Ishikawa (cell line): Measurements from ENCODE around the gene DDX21.

Experiments used
- CEBPB ChIP-seq: IDR thresholded peaks from 2 replicates; pipeline ENCODE4 v1.6.1; 2012
- CREB1 ChIP-seq: IDR thresholded peaks from 2 replicates; pipeline ENCODE4 v1.6.1; 2012; ENCODE audit warnings: low read depth
- EP300 ChIP-seq: IDR thresholded peaks from 2 replicates; pipeline ENCODE4 v1.6.1; 2012; ENCODE audit warnings: borderline replicate concordance
- MAX ChIP-seq: IDR thresholded peaks from 2 replicates; pipeline ENCODE4 v1.6.1; 2012
- NFIC ChIP-seq: IDR thresholded peaks from 2 replicates; pipeline ENCODE4 v1.6.1; 2012
- RAD21 ChIP-seq: IDR thresholded peaks from 2 replicates; pipeline ENCODE4 v1.6.1; 2012; ENCODE audit warnings: low read depth
- TAF1 ChIP-seq: IDR thresholded peaks from 2 replicates; pipeline ENCODE4 v1.6.1; 2012; ENCODE audit warnings: low read depth, mild to moderate bottlenecking
- TCF12 ChIP-seq: IDR thresholded peaks from 2 replicates; pipeline ENCODE4 v1.6.1; 2012; ENCODE audit warnings: low read depth
- TEAD4 ChIP-seq: IDR thresholded peaks from 2 replicates; pipeline ENCODE4 v1.6.1; 2012
- USF1 ChIP-seq: IDR thresholded peaks from 2 replicates; pipeline ENCODE4 v1.6.1; 2012
- YY1 ChIP-seq: IDR thresholded peaks from 2 replicates; pipeline ENCODE4 v1.6.1; 2012; ENCODE audit warnings: low read depth

- TF ChIP-seq EP300, result no peak
- peak; percentile 46 for TF ChIP-seq RAD21
- TF ChIP-seq MAX, result no peak
- TF ChIP-seq CEBPB, result no peak
- no peak for TF ChIP-seq USF1
- no peak for TF ChIP-seq TAF1
- no peak for TF ChIP-seq NFIC
- no peak for TF ChIP-seq CREB1
- no peak for TF ChIP-seq TCF12
- no peak for TF ChIP-seq YY1
- TF ChIP-seq TEAD4, result no peak
These were observed 48.9 kb downstream of the DDX21 start for GRCh38 chr10:69004821-69005220.
